Measurements from ENCODE around the gene ADPGK. TPM values are rescaled to one million over a fixed set of nuclear protein-coding genes. Genes with fewer than 3 reads are reported as not detected.
"Not testable (repeated sequence)": the region's sequence is repeated elsewhere in the genome, so short reads cannot be mapped to it uniquely, and the experiment has no call there.

ADPGK gene
- total and polyA plus RNA-seq, 2 donors (not counting 1 experiment from before 2014, with no cell fraction given): 128 to 174 TPM

GRCh38 chr15:72722071-72722696 is 61.4 kb downstream of the ADPGK start:
- Histone ChIP-seq H4K20me1 (ENCODE audit: control insufficient read depth, insufficient read depth, low read length, poor library complexity, severe bottlenecking) (no peaks in the 10 kb centered on the region), H3K4me1 (ENCODE audit: control insufficient read depth in 2 of 2, insufficient read depth in 2 of 2, low read length in 2 of 2) (no peaks in the 10 kb centered on the region), H3K79me2 (ENCODE audit: control insufficient read depth, insufficient read depth, low read length) (no peaks in the 10 kb centered on the region), H3K4me2 (replicated peaks; ENCODE audit: low read depth, low read length, poor library complexity, severe bottlenecking) (no peak overlapping the region), H3K27ac (ENCODE audit: low read length in 2 of 2) (no peak overlapping the region), H3K27me3 (replicated peaks in 1 of 4; ENCODE audit: control extremely low read depth in 1 of 4, control insufficient read depth in 3 of 4, insufficient read depth in 4 of 4, low read length in 3 of 4) (no peaks in the 10 kb centered on the region), H3K36me3 (replicated peaks in 1 of 2; ENCODE audit: control extremely low read depth in 1 of 2, control insufficient read depth in 1 of 2, extremely low read depth in 1 of 2, insufficient read depth in 2 of 2, low read length in 1 of 2) (peaks cover 3 to 12% of the 10 kb centered on the region in 2 experiments), H3K9ac (ENCODE audit: low read length) (no peak overlapping the region), H3K9me3 (ENCODE audit: control extremely low read depth in 1 of 3, control insufficient read depth in 2 of 3, insufficient read depth in 1 of 3, low read length in 2 of 3) (no peaks in the 10 kb centered on the region), H2AFZ (ENCODE audit: insufficient read depth, low read depth, low read length, poor library complexity, severe bottlenecking) (no peak overlapping the region), H3K4me3 (ENCODE audit: control extremely low read depth in 1 of 5, extremely low read depth in 1 of 5, insufficient read depth in 1 of 5, low read depth in 2 of 5, low read length in 4 of 5) (no peak overlapping the region)
- intact Hi-C loops (cut with micrococcal nuclease): loop anchor here (10.0 kb wide), 1 partner anchor 523 kb away; no protein-coding TSS in a partner anchor
- Mint-ChIP-seq H3K27me3 (no peaks in the 10 kb centered on the region), H3K4me3 (no peak overlapping the region), H3K4me1 (no peaks in the 10 kb centered on the region), H3K27ac (no peak overlapping the region), H3K9me3 (ENCODE audit: insufficient read depth) (no peaks in the 10 kb centered on the region)
- DNase-seq (peak; percentile 68), ATAC-seq (ENCODE audit: low read depth) (no peak)
- POLR2A ChIA-PET: no interaction called here
- TF ChIP-seq CTCF (IDR thresholded peaks at IDR 0.05): peak; percentile 88
- TF ChIP-seq EZH2 (IDR thresholded peaks at IDR 0.05; ENCODE audit: borderline replicate concordance, insufficient read depth, low read depth, low read length, poor library complexity, severe bottlenecking): no peak
- CTCF ChIA-PET: interaction anchor here (0.6 to 4.4 kb wide), 36 partner anchors 8 to 556 kb away, joined by 3 to 28 read pairs (median 4); partner anchors contain the start of genes BBS4 and HIGD2B
- WGBS (ENCODE audit: insufficient coverage): 20% methylated on average over 1 of the region's 3 CpGs

- H3K27me3 Mint-ChIP-seq; H3K27ac ChIP-seq (ENCODE audit: low read length in 2 of 2); H2AFZ ChIP-seq (ENCODE audit: insufficient read depth, low read depth, low read length, poor library complexity, severe bottlenecking); H3K4me3 Mint-ChIP-seq; intact Hi-C loops (cut with micrococcal nuclease); H3K4me1 Mint-ChIP-seq; H3K9me3 ChIP-seq (ENCODE audit: control extremely low read depth in 1 of 3, control insufficient read depth in 2 of 3, insufficient read depth in 1 of 3, low read length in 2 of 3); H3K4me2 ChIP-seq (replicated peaks; ENCODE audit: low read depth, low read length, poor library complexity, severe bottlenecking); H3K27me3 ChIP-seq (replicated peaks in 1 of 4; ENCODE audit: control extremely low read depth in 1 of 4, control insufficient read depth in 3 of 4, insufficient read depth in 4 of 4, low read length in 3 of 4); H3K4me1 ChIP-seq (ENCODE audit: control insufficient read depth in 2 of 2, insufficient read depth in 2 of 2, low read length in 2 of 2); H3K9ac ChIP-seq (ENCODE audit: low read length); H3K27ac Mint-ChIP-seq; POLR2A ChIA-PET; H3K4me3 ChIP-seq (ENCODE audit: control extremely low read depth in 1 of 5, extremely low read depth in 1 of 5, insufficient read depth in 1 of 5, low read depth in 2 of 5, low read length in 4 of 5); ATAC-seq (ENCODE audit: low read depth); DNase-seq; CTCF ChIA-PET; H3K9me3 Mint-ChIP-seq (ENCODE audit: insufficient read depth); H4K20me1 ChIP-seq (ENCODE audit: control insufficient read depth, insufficient read depth, low read length, poor library complexity, severe bottlenecking); H3K79me2 ChIP-seq (ENCODE audit: control insufficient read depth, insufficient read depth, low read length): not testable (repeated sequence)
- H3K36me3 ChIP-seq (replicated peaks in 1 of 2; ENCODE audit: control extremely low read depth in 1 of 2, control insufficient read depth in 1 of 2, extremely low read depth in 1 of 2, insufficient read depth in 2 of 2, low read length in 1 of 2): peaks cover 5 to 10% of the 10 kb centered on the region in 2 experiments
- WGBS (ENCODE audit: insufficient coverage): 57% methylated on average over 1 of the region's 8 CpGs
Observed at GRCh38 chr15:72708551-72709303, 74.8 kb downstream of the ADPGK start.
